Activated naive CD4-positive, alpha-beta T cell treated with anti-CD3 and anti-CD28 coated beads, Interleukin-2, amount 50 U/mL, for 24 hours (primary cell): ENCODE measurements around the gene PSENEN.
"Not testable (repeated sequence)": the region's sequence is repeated elsewhere in the genome, so short reads cannot be mapped to it uniquely, and the experiment has no call there.

Experiments used
- H3K27ac Mint-ChIP-seq: one replicate; pipeline ENCODE4 v1.8.0; 2021; ENCODE audit warnings: mild to moderate bottlenecking, mixed read lengths
- H3K27me3 Mint-ChIP-seq: one replicate; pipeline ENCODE4 v1.8.0; 2021; ENCODE audit warnings: mixed read lengths
- H3K36me3 Mint-ChIP-seq: one replicate; pipeline ENCODE4 v1.8.0; 2021; ENCODE audit warnings: mixed read lengths
- H3K4me1 Mint-ChIP-seq: one replicate; pipeline ENCODE4 v1.8.0; 2021; ENCODE audit warnings: mixed read lengths
- H3K4me3 Mint-ChIP-seq: one replicate; pipeline ENCODE4 v1.8.0; 2021; ENCODE audit warnings: mild to moderate bottlenecking, mixed read lengths
- H3K9me3 Mint-ChIP-seq: one replicate; pipeline ENCODE4 v1.8.0; 2021; ENCODE audit warnings: mixed read lengths

PSENEN gene

GRCh38 chr19:35767288-35768081, 22.0 kb downstream of the PSENEN start:
- H3K4me1 Mint-ChIP-seq, result no peaks in the 10 kb centered on the region
- H3K27me3 Mint-ChIP-seq, result no peaks in the 10 kb centered on the region
- H3K4me3 Mint-ChIP-seq, result no peak overlapping the region
- H3K36me3 Mint-ChIP-seq, result peaks cover 3% of the 10 kb centered on the region
- H3K27ac Mint-ChIP-seq, result no peak overlapping the region
- H3K9me3 Mint-ChIP-seq, result no peaks in the 10 kb centered on the region

DNA sequence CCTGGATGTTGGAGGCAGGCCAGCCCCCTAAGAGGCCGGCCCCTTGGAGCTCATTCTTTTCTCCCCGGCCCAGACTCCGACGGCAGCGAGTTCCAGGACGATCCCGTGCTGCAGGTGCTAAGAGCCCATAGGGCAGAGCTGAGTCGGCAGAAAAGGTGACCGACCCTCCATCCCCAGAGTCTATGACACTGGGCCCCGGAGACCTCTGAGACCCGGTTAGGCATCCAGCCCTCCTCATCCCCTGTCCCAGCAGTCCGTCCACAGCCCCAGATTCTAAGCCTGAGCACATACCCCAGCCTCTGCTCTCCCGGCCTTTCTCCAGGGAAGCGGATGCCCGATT, 22.6 kb downstream of the PSENEN start:
- no peak overlapping the region for H3K27ac Mint-ChIP-seq
- H3K4me3 Mint-ChIP-seq, result no peak overlapping the region

DNA sequence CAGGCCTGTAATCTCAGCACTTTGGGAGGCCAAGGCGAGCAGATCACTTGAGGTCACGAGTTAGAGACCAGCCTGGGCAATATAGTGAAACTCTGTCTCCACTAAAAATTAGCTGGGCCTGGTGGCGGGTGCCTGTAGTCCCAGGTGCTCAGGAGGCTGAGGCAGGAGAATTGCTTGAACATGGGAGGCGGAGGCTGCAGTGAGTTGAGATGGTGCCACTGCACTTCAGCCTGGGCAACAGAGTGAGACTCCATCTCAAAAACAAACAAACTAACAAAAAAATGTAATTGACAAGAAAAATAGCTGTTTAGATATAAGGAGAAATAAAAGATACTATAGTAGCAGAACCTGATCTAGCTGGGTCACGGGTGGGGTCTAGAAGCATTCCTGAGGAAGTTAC, 26.9 kb downstream of the PSENEN start:
- H3K27ac Mint-ChIP-seq, H3K36me3 Mint-ChIP-seq, H3K4me3 Mint-ChIP-seq, H3K27me3 Mint-ChIP-seq, H3K9me3 Mint-ChIP-seq: not testable (repeated sequence)
- peaks cover 13% of the 10 kb centered on the region for H3K4me1 Mint-ChIP-seq

More for the DNA sequence above, 22.6 kb downstream of the PSENEN start:
- Mint-ChIP-seq H3K27me3 (no peaks in the 10 kb centered on the region), H3K36me3 (peaks cover 3% of the 10 kb centered on the region), H3K9me3 (no peaks in the 10 kb centered on the region), H3K4me1 (no peaks in the 10 kb centered on the region)

- H3K9me3 Mint-ChIP-seq, result no peaks in the 10 kb centered on the region
Observed at GRCh38 chr19:35773020-35773806, 27.8 kb downstream of the PSENEN start.

GRCh38 chr19:35774274-35775045, 29.0 kb downstream of the PSENEN start:
- Mint-ChIP-seq H3K9me3 (no peaks in the 10 kb centered on the region), H3K4me1 (peaks cover 13% of the 10 kb centered on the region), H3K4me3 (peak overlapping the region; percentile 85), H3K27me3 (no peaks in the 10 kb centered on the region), H3K27ac (no peak overlapping the region), H3K36me3 (no peaks in the 10 kb centered on the region)

More at GRCh38 chr19:35773020-35773806, 27.8 kb downstream of the PSENEN start:
- Mint-ChIP-seq H3K4me3 (no peak overlapping the region), H3K36me3 (peaks cover 3% of the 10 kb centered on the region), H3K27ac (no peak overlapping the region), H3K27me3 (no peaks in the 10 kb centered on the region), H3K4me1 (peaks cover 13% of the 10 kb centered on the region)

- Mint-ChIP-seq H3K36me3 (no peaks in the 10 kb centered on the region), H3K4me1 (peaks cover 13% of the 10 kb centered on the region), H3K9me3 (no peaks in the 10 kb centered on the region), H3K27me3 (no peaks in the 10 kb centered on the region), H3K4me3 (peak overlapping the region; percentile 85), H3K27ac (peak overlapping the region; percentile 35)
Observed at GRCh38 chr19:35775046-35775297, 29.5 kb downstream of the PSENEN start.

DNA sequence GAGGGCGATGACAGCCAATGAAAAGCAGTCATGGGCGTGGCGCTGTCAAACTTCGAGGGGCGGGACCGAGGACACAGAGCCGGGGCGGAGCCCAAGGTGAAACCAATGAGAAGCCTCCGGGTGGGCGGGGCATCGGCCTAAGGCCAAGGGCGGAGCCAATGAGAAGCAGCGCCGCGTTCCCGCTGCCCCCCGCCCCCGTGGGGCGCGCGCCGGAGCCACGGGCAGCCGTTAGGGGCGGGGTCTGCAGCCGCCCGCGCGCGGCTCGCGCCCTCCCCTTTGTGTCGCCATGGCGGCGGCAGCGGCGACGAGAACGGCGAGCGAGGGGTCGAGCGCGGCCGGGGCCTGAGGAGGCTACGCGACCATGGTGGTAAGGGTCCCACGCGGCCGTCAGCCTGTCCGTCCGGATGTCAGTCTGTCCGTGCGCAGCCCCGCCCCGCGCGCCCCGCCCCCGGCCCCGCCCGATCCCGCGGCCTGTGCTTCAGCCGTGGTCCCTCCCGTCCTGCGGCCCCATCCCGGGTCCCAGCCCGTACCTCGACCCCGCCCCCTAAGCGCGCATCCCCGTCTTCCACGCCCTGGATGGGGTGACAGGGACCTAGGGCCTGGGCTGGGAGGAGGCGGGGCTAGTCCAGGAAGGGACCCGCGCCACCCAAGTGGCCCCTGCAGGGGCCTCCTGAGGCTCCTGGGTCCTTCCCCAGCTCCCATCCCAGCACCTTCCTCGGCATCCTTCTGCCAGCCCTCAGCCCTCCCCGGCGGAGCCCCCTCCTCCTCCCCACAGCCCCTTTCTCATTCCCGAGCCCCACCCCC, 30.0 kb downstream of the PSENEN start, which contains the start of gene ARHGAP33:
Gene ARHGAP33, plus strand, starts transcription at position 267 of the 804 bp plus-strand sequence. Its CDS starts 95 bp downstream, at position 362.
- no peaks in the 10 kb centered on the region for H3K27me3 Mint-ChIP-seq
- no peaks in the 10 kb centered on the region for H3K9me3 Mint-ChIP-seq
- peak within 1 kb of the TSS; percentile 35 for H3K27ac Mint-ChIP-seq
- H3K4me1 Mint-ChIP-seq, result peaks cover 13% of the 10 kb centered on the region
- no peaks in the 10 kb centered on the region for H3K36me3 Mint-ChIP-seq
- H3K4me3 Mint-ChIP-seq, result peak within 1 kb of the TSS; percentile 85

- no peaks in the 10 kb centered on the region for H3K36me3 Mint-ChIP-seq
- H3K9me3 Mint-ChIP-seq, result no peaks in the 10 kb centered on the region
- H3K4me3 Mint-ChIP-seq, result peak overlapping the region; percentile 80
- H3K27me3 Mint-ChIP-seq, result no peaks in the 10 kb centered on the region
- H3K27ac Mint-ChIP-seq, result no peak overlapping the region
- peaks cover 13% of the 10 kb centered on the region for H3K4me1 Mint-ChIP-seq
Observed at GRCh38 chr19:35776102-35776788, 30.8 kb downstream of the PSENEN start.

- Mint-ChIP-seq H3K27me3 (no peaks in the 10 kb centered on the region), H3K27ac (no peak overlapping the region), H3K36me3 (no peaks in the 10 kb centered on the region), H3K9me3 (no peaks in the 10 kb centered on the region), H3K4me1 (peaks cover 13% of the 10 kb centered on the region), H3K4me3 (peak overlapping the region; percentile 59)
Observed at GRCh38 chr19:35777086-35777841, 31.8 kb downstream of the PSENEN start.

GRCh38 chr19:35777961-35778360, 32.5 kb downstream of the PSENEN start:
- H3K4me1 Mint-ChIP-seq, result peaks cover 13% of the 10 kb centered on the region
- peaks cover 2% of the 10 kb centered on the region for H3K36me3 Mint-ChIP-seq
- H3K27me3 Mint-ChIP-seq, result no peaks in the 10 kb centered on the region
- no peak overlapping the region for H3K27ac Mint-ChIP-seq
- no peaks in the 10 kb centered on the region for H3K9me3 Mint-ChIP-seq
- no peak overlapping the region for H3K4me3 Mint-ChIP-seq

- Mint-ChIP-seq H3K4me1 (peaks cover 13% of the 10 kb centered on the region), H3K9me3 (no peaks in the 10 kb centered on the region), H3K36me3 (peaks cover 2% of the 10 kb centered on the region), H3K27ac (no peak overlapping the region), H3K4me3 (no peak overlapping the region), H3K27me3 (no peaks in the 10 kb centered on the region)
Observed at GRCh38 chr19:35779033-35779432, 33.6 kb downstream of the PSENEN start.

DNA sequence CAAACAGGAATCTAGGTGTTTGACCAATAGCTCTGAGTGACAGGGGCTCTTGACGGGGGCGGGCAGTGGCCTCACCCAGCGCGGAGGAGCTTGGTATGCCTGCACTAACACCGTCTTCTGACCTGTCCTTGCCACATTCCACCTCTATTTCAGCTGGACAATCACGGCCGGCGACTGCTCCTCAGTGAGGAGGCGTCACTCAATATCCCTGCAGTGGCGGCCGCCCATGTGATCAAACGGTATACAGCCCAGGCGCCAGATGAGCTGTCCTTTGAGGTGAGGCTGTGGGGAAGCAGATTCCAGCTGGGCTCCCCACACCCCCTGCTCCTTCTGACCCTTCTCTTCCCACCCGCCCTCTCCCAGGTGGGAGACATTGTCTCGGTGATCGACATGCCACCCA, 34.6 kb downstream of the PSENEN start:
- H3K9me3 Mint-ChIP-seq, result no peaks in the 10 kb centered on the region
- H3K36me3 Mint-ChIP-seq, result peaks cover 2% of the 10 kb centered on the region
- H3K4me3 Mint-ChIP-seq, result no peak overlapping the region
- peaks cover 6% of the 10 kb centered on the region for H3K4me1 Mint-ChIP-seq
- H3K27me3 Mint-ChIP-seq, result no peaks in the 10 kb centered on the region
- no peak overlapping the region for H3K27ac Mint-ChIP-seq

GRCh38 chr19:35780717-35781116, 35.3 kb downstream of the PSENEN start:
- H3K4me3 Mint-ChIP-seq, result no peak overlapping the region
- H3K27me3 Mint-ChIP-seq, result no peaks in the 10 kb centered on the region
- H3K4me1 Mint-ChIP-seq, result peaks cover 4% of the 10 kb centered on the region
- H3K36me3 Mint-ChIP-seq, result peaks cover 2% of the 10 kb centered on the region
- no peaks in the 10 kb centered on the region for H3K9me3 Mint-ChIP-seq
- H3K27ac Mint-ChIP-seq, result no peak overlapping the region

DNA sequence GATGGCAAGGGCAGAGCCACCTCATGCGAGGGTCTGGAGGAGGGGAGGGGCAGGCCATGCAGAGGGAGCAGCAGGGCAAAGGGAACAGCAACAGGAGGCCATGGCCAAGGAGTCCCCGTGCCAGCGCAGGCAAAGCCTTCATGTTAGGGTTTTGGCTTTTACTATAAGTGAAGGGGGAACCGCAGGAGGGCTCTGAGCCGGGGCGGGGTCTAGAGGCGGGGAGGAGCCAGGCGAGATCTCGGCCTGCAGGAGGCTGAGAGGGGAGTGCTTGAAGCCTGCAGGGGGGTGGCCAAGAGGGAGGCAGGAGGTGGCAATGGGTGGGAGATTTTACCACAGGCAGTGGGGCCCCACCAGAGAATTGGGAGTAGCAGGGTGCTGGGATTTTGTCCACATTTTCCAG, 36.2 kb downstream of the PSENEN start:
- peaks cover 4% of the 10 kb centered on the region for H3K4me1 Mint-ChIP-seq
- H3K27ac Mint-ChIP-seq, result no peak overlapping the region
- no peaks in the 10 kb centered on the region for H3K27me3 Mint-ChIP-seq
- peaks cover 2% of the 10 kb centered on the region for H3K36me3 Mint-ChIP-seq
- H3K4me3 Mint-ChIP-seq, result no peak overlapping the region
- H3K9me3 Mint-ChIP-seq, result no peaks in the 10 kb centered on the region
